SK-N-SH (cell line): Measurements from ENCODE around the gene TRIM67. TPM values are rescaled to one million over a fixed set of nuclear protein-coding genes. Genes with fewer than 3 reads are reported as not detected.

Source experiments
- CTCF ChIA-PET: fragments of 300-600, 350-600 bp; formaldehyde crosslinking; extraction: SDS; loops from one replicate; lab custom pipeline; 2021; lab: Yijun Ruan, JAX
- POLR2A ChIA-PET: fragments of 350-600 bp; sonication (Branson Sonifier 250); formaldehyde crosslinking; extraction: SDS; loops from one replicate; lab custom pipeline; 2020; ENCODE audit warnings: antibody characterized with exemption, inconsistent platforms; lab: Yijun Ruan, JAX
- DNase-seq: peaks from one replicate; pipeline ENCODE4 v3.0.0; 2012
- H2AFZ ChIP-seq: fragments of 200-600 bp; sonication (generic); 2 replicates; pipeline ENCODE4 v1.8.1; 2016; ENCODE audit warnings: antibody characterized with exemption, mild to moderate bottlenecking, low read depth
- H3F3A ChIP-seq: fragments of 200-600 bp; sonication (generic); replicated peaks from 2 replicates; pipeline ENCODE3; 2016; ENCODE audit warnings: antibody characterized with exemption, mild to moderate bottlenecking; ENCODE audit not compliant: insufficient read depth
- H3K27ac ChIP-seq, 2 experiments: fragments of 200-500 bp in 1 of 2; fragments of 200-600 bp in 1 of 2; sonication (Bioruptor generic) in 1 of 2; sonication (generic), shearing (Covaris generic) in 1 of 2; 2 replicates each; pipeline versions ENCODE4 v1.5.1 to v1.6.1; 2014 to 2016; ENCODE audit warnings: low read depth in 2 of 2, inconsistent platforms in 1 of 2, low read length in 1 of 2, mild to moderate bottlenecking in 1 of 2, mixed read lengths in 1 of 2
- H3K27me3 ChIP-seq: fragments of 200-600 bp; sonication (generic), shearing (Covaris generic); 2 replicates; pipeline ENCODE4 v1.6.1; 2016; ENCODE audit warnings: mixed run types; ENCODE audit not compliant: insufficient read depth
- H3K36me3 ChIP-seq, 2 experiments: fragments of 200-500 bp in 1 of 2; fragments of 200-600 bp in 1 of 2; sonication (Bioruptor generic) in 1 of 2; sonication (generic) in 1 of 2; replicated peaks in 1 of 2; 2 replicates each; pipeline versions ENCODE3 to v1.5.1; 2014 to 2016; ENCODE audit warnings: low read length in 1 of 2, mild to moderate bottlenecking in 1 of 2; ENCODE audit not compliant: insufficient read depth in 2 of 2, control insufficient read depth in 1 of 2
- H3K4me1 ChIP-seq, 2 experiments: fragments of 200-500 bp in 1 of 2; fragments of 200-600 bp in 1 of 2; sonication (Bioruptor generic) in 1 of 2; sonication (generic), shearing (Covaris generic) in 1 of 2; 2 replicates each; pipeline versions ENCODE4 v1.5.1 to v1.6.1; 2014 to 2016; ENCODE audit warnings: low read depth in 1 of 2, low read length in 1 of 2, mixed run types in 1 of 2; ENCODE audit not compliant: insufficient read depth in 2 of 2, control insufficient read depth in 1 of 2
- H3K4me2 ChIP-seq: fragments of 200-600 bp; sonication (generic), shearing (Covaris generic); 2 replicates; pipeline ENCODE4 v1.6.1; 2017; ENCODE audit warnings: mixed run types
- H3K4me3 ChIP-seq, 2 experiments: fragments of 200-500 bp in 1 of 2; fragments of 200-600 bp in 1 of 2; sonication (Bioruptor generic) in 1 of 2; sonication (generic), shearing (Covaris generic) in 1 of 2; 2 replicates each; pipeline versions ENCODE4 v1.5.1 to v1.8.1; 2014 to 2016; ENCODE audit warnings: low read depth in 2 of 2, inconsistent platforms in 1 of 2, low read length in 1 of 2, mild to moderate bottlenecking in 1 of 2, mixed read lengths in 1 of 2, moderate library complexity in 1 of 2
- H3K79me2 ChIP-seq: fragments of 200-600 bp; sonication (generic); 2 replicates; pipeline ENCODE4 v1.8.1; 2017; ENCODE audit warnings: mild to moderate bottlenecking; ENCODE audit not compliant: insufficient read depth
- H3K9ac ChIP-seq: fragments of 200-600 bp; sonication (generic); 2 replicates; pipeline ENCODE4 v1.6.1; 2017; ENCODE audit warnings: mixed run types
- H3K9me2 ChIP-seq: fragments of 200-600 bp; sonication (generic); 2 replicates; pipeline ENCODE4 v1.6.1; 2017; ENCODE audit warnings: mixed run types
- H3K9me3 ChIP-seq: fragments of 200-600 bp; sonication (generic); 2 replicates; pipeline ENCODE4 v1.6.1; 2017; ENCODE audit warnings: mixed run types, mild to moderate bottlenecking, moderate library complexity
- H4K20me1 ChIP-seq: fragments of 200-600 bp; sonication (generic); 2 replicates; pipeline ENCODE4 v1.6.1; 2017; ENCODE audit warnings: mild to moderate bottlenecking, mixed run types; ENCODE audit not compliant: insufficient read depth
- CHD2 ChIP-seq: fragments of 150-350 bp; IDR thresholded peaks from 2 replicates; pipeline ENCODE4 v1.6.1; 2018; ENCODE audit warnings: low read length; ENCODE audit not compliant: partially characterized antibody
- ELF1 ChIP-seq: IDR thresholded peaks from 2 replicates; pipeline ENCODE4 v1.4.0; 2012
- EZH2phosphoT487 ChIP-seq: fragments of 200-600 bp; sonication (generic); IDR thresholded peaks from 2 replicates; pipeline ENCODE4 v1.6.1; 2017; ENCODE audit warnings: low read depth, mixed run types, mild to moderate bottlenecking, antibody characterized with exemption, moderate library complexity, borderline replicate concordance
- FOSL2 ChIP-seq: IDR thresholded peaks from 2 replicates; pipeline ENCODE4 v1.4.0; 2012; ENCODE audit warnings: low read depth, mild to moderate bottlenecking, moderate library complexity, borderline replicate concordance
- FOXJ3 ChIP-seq: sonication (generic); formaldehyde crosslinking; IDR thresholded peaks from 2 replicates; pipeline ENCODE4 v1.5.1; 2020; ENCODE audit warnings: mild to moderate bottlenecking, missing genetic modification reagents
- GABPA ChIP-seq: IDR thresholded peaks from 2 replicates; pipeline ENCODE4 v1.4.0; 2012; ENCODE audit warnings: low read depth, mild to moderate bottlenecking
- GATA2 ChIP-seq: sonication (generic); formaldehyde crosslinking; IDR thresholded peaks from 2 replicates; pipeline ENCODE4 v1.5.0; 2020; ENCODE audit warnings: mild to moderate bottlenecking, missing genetic modification reagents
- IRF3 ChIP-seq: fragments of 150-350 bp; IDR thresholded peaks from 2 replicates; pipeline ENCODE4 v1.6.1; 2016; ENCODE audit warnings: mild to moderate bottlenecking, low read depth, low read length
- JUND ChIP-seq: IDR thresholded peaks from 2 replicates; pipeline ENCODE4 v1.4.0; 2012
- MXI1 ChIP-seq: IDR thresholded peaks from 2 replicates; pipeline ENCODE4 v1.6.1; 2012; ENCODE audit warnings: mild to moderate bottlenecking, low read depth, low read length, improper control_type of control experiment
- NRF1 ChIP-seq: IDR thresholded peaks from 2 replicates; pipeline ENCODE4 v1.6.1; 2012; ENCODE audit warnings: low read depth, mild to moderate bottlenecking, low read length
- RAD21 ChIP-seq: IDR thresholded peaks from 2 replicates; pipeline ENCODE4 v1.6.1; 2012; ENCODE audit warnings: mild to moderate bottlenecking, low read length
- RCOR1 ChIP-seq: fragments of 150-350 bp; IDR thresholded peaks from 2 replicates; pipeline ENCODE4 v1.6.1; 2017; ENCODE audit warnings: antibody characterized with exemption, low read length
- SMC3 ChIP-seq: IDR thresholded peaks from 2 replicates; pipeline ENCODE4 v1.6.1; 2012; ENCODE audit warnings: low read depth, low read length, improper control_type of control experiment
- TAF1 ChIP-seq: IDR thresholded peaks from 2 replicates; pipeline ENCODE4 v1.6.1; 2012; ENCODE audit warnings: low read depth, mild to moderate bottlenecking, low read length, moderate library complexity, borderline replicate concordance
- USF2 ChIP-seq: fragments of 150-350 bp; IDR thresholded peaks from 2 replicates; pipeline ENCODE4 v1.6.1; 2017; ENCODE audit warnings: antibody characterized with exemption, low read length, low read depth, borderline replicate concordance
- YY1 ChIP-seq: IDR thresholded peaks from 2 replicates; pipeline ENCODE4 v1.4.0; 2012; ENCODE audit warnings: low read depth, mild to moderate bottlenecking
- WGBS: methylation state at CpG from one replicate; pipeline ENCODE4 v1.1.6; 2017; ENCODE audit warnings: low lambda C conversion rate; 5-methylcytosine and 5-hydroxymethylcytosine counted together
- polyA plus RNA-seq, 3 experiments: library from polyadenylated mRNA; depleted of rRNA; stranded (reverse); fragments of >200 nt; gene quantifications; 2 replicates each; pipeline ENCODE4 v1.2.3, GENCODE V29; 2012
- TF ChIP-seq, protein P1 (sequence below): IDR thresholded peaks from 2 replicates; pipeline ENCODE4 v1.6.1; 2012; ENCODE audit warnings: mild to moderate bottlenecking, low read depth, low read length, moderate library complexity
- TF ChIP-seq, protein P2 (sequence below): IDR thresholded peaks from 2 replicates; pipeline ENCODE4 v1.4.0; 2012; ENCODE audit warnings: low read depth
- TF ChIP-seq, protein P3 (sequence below): IDR thresholded peaks from 2 replicates; pipeline ENCODE4; 2012
- TF ChIP-seq, protein P4 (sequence below): fragments of 200-600 bp; sonication (generic); IDR thresholded peaks from 2 replicates; pipeline ENCODE4 v1.6.1; 2017; ENCODE audit warnings: antibody characterized with exemption, mild to moderate bottlenecking, moderate library complexity

Gene TRIM67
- polyA plus RNA-seq, 1 of the 3 experiments (the other 2 are of a cell fraction): not detected

GRCh38 chr1:231196728-231197127, 34.9 kb downstream of the TRIM67 start:
- H3K27me3 ChIP-seq: no peaks in the 10 kb centered on the region
- no peaks in the 10 kb centered on the region for H4K20me1 ChIP-seq
- no peak for DNase-seq
- CTCF ChIA-PET: interaction anchor here (1.1 kb wide), 1 partner anchor 14 kb away, joined by 5 read pairs; no protein-coding TSS in a partner anchor
- H3K27ac ChIP-seq: no peak overlapping the region
- peaks cover 0 to 22% of the 10 kb centered on the region in 2 experiments; a peak in 1 of 4 replicates for H3K4me1 ChIP-seq
- POLR2A ChIA-PET: no interaction called here
- H3K79me2 ChIP-seq: no peaks in the 10 kb centered on the region
- 67% methylated on average over 1 of the region's 2 CpGs for WGBS
- H3F3A ChIP-seq: no peaks in the 10 kb centered on the region
- H3K4me2 ChIP-seq: no peak overlapping the region
- no peaks in the 10 kb centered on the region for H3K9me2 ChIP-seq
- H3K4me3 ChIP-seq: no peak overlapping the region
- H3K9ac ChIP-seq: no peak overlapping the region
- H3K36me3 ChIP-seq: no peaks in the 10 kb centered on the region
- H3K9me3 ChIP-seq: no peaks in the 10 kb centered on the region
- no peak overlapping the region for H2AFZ ChIP-seq
- TF ChIP-seq CHD2: no peak
- TF ChIP-seq, protein P1, sequence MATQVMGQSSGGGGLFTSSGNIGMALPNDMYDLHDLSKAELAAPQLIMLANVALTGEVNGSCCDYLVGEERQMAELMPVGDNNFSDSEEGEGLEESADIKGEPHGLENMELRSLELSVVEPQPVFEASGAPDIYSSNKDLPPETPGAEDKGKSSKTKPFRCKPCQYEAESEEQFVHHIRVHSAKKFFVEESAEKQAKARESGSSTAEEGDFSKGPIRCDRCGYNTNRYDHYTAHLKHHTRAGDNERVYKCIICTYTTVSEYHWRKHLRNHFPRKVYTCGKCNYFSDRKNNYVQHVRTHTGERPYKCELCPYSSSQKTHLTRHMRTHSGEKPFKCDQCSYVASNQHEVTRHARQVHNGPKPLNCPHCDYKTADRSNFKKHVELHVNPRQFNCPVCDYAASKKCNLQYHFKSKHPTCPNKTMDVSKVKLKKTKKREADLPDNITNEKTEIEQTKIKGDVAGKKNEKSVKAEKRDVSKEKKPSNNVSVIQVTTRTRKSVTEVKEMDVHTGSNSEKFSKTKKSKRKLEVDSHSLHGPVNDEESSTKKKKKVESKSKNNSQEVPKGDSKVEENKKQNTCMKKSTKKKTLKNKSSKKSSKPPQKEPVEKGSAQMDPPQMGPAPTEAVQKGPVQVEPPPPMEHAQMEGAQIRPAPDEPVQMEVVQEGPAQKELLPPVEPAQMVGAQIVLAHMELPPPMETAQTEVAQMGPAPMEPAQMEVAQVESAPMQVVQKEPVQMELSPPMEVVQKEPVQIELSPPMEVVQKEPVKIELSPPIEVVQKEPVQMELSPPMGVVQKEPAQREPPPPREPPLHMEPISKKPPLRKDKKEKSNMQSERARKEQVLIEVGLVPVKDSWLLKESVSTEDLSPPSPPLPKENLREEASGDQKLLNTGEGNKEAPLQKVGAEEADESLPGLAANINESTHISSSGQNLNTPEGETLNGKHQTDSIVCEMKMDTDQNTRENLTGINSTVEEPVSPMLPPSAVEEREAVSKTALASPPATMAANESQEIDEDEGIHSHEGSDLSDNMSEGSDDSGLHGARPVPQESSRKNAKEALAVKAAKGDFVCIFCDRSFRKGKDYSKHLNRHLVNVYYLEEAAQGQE: no peak
- no peak for TF ChIP-seq EZH2phosphoT487
- TF ChIP-seq SMC3: no peak
- TF ChIP-seq FOSL2: no peak
- TF ChIP-seq, protein P2, sequence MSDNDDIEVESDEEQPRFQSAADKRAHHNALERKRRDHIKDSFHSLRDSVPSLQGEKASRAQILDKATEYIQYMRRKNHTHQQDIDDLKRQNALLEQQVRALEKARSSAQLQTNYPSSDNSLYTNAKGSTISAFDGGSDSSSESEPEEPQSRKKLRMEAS: no peak
- TF ChIP-seq GATA2 (CRISPR knock-in tag): no peak
- no peak for TF ChIP-seq NRF1
- TF ChIP-seq RAD21: no peak
- TF ChIP-seq ELF1: no peak

DNA sequence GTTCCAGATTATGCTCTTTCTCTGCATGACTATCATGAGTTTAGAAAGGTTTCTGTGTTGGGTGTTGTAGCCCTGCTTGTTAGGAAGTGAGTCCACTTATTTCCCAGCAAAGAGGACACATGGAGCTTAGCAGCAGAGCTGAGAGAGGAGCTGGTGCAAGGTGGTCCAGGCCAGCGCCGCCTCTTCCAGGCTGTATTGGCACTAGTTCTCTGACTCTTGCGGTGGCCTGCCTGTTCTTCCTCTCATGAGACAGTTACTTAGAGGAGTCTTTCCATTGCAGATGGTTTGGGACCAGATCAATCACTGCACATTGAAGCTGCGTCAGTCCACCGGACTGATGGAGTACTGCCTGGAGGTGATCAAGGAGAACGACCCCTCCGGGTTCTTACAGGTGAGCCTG, 38.0 kb downstream of the TRIM67 start:
- Histone ChIP-seq H3K4me2 (no peak overlapping the region), H3K27me3 (no peaks in the 10 kb centered on the region; the same call in 1 of the 2 replicates), H3K27ac (no peak overlapping the region), H3K4me1 (peaks cover 0 to 16% of the 10 kb centered on the region in 2 experiments; a peak in 1 of 4 replicates), H2AFZ (no peak overlapping the region), H4K20me1 (no peaks in the 10 kb centered on the region), H3K9me2 (no peaks in the 10 kb centered on the region), H3K79me2 (no peaks in the 10 kb centered on the region), H3K9me3 (no peaks in the 10 kb centered on the region), H3F3A (no peaks in the 10 kb centered on the region), H3K36me3 (no peaks in the 10 kb centered on the region), H3K9ac (no peak overlapping the region), H3K4me3 (no peak overlapping the region)
- 84% methylated on average over 7 of the region's 7 CpGs for WGBS
- ChIA-PET CTCF (no interaction called here), POLR2A (no interaction called here)
- TF ChIP-seq, protein P3, sequence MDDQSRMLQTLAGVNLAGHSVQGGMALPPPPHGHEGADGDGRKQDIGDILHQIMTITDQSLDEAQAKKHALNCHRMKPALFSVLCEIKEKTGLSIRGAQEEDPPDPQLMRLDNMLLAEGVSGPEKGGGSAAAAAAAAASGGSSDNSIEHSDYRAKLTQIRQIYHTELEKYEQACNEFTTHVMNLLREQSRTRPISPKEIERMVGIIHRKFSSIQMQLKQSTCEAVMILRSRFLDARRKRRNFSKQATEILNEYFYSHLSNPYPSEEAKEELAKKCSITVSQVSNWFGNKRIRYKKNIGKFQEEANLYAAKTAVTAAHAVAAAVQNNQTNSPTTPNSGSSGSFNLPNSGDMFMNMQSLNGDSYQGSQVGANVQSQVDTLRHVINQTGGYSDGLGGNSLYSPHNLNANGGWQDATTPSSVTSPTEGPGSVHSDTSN: no peak
- no peak for TF ChIP-seq JUND
- TF ChIP-seq, protein P4, sequence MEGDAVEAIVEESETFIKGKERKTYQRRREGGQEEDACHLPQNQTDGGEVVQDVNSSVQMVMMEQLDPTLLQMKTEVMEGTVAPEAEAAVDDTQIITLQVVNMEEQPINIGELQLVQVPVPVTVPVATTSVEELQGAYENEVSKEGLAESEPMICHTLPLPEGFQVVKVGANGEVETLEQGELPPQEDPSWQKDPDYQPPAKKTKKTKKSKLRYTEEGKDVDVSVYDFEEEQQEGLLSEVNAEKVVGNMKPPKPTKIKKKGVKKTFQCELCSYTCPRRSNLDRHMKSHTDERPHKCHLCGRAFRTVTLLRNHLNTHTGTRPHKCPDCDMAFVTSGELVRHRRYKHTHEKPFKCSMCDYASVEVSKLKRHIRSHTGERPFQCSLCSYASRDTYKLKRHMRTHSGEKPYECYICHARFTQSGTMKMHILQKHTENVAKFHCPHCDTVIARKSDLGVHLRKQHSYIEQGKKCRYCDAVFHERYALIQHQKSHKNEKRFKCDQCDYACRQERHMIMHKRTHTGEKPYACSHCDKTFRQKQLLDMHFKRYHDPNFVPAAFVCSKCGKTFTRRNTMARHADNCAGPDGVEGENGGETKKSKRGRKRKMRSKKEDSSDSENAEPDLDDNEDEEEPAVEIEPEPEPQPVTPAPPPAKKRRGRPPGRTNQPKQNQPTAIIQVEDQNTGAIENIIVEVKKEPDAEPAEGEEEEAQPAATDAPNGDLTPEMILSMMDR: no peak
- TF ChIP-seq USF2: no peak
- TF ChIP-seq FOSL2: no peak
- no peak for TF ChIP-seq MXI1
- TF ChIP-seq GABPA: no peak
- no peak for TF ChIP-seq TAF1
- no peak for TF ChIP-seq YY1
- TF ChIP-seq IRF3: no peak
- TF ChIP-seq RCOR1: no peak
- no peak for TF ChIP-seq GATA2 (CRISPR knock-in tag)
- TF ChIP-seq EZH2phosphoT487: no peak
- no peak for TF ChIP-seq FOXJ3 (CRISPR knock-in tag)
- no peak for DNase-seq
